Right kidney (tissue), 9 donors: ENCODE results near the gene RNF135.
"Not testable (repeated sequence)": the region's sequence is repeated elsewhere in the genome, so short reads cannot be mapped to it uniquely, and the experiment has no call there.

Experiments used
- DNase-seq: peaks from one replicate; pipeline ENCODE4 v3.0.0-alpha.2; 2016
- long read RNA-seq, 8 donors: transcript quantifications; one replicate each; lab custom pipeline, GENCODE V29; 2026

RNF135 gene
- long read RNA-seq, donor 1, transcript RNF135-202 (5 exons, 2,892 nt) = major isoform, 5 of 8 reads
- long read RNA-seq, donor 1, partial matches to known transcripts = 0 of 8 reads
- long read RNA-seq, donor 1, other reads (novel, unspliced or antisense) = 0 of 8 reads
- long read RNA-seq, donor 2, transcript RNF135-202 (5 exons, 2,892 nt) = major isoform, 6 of 18 reads
- long read RNA-seq, donor 2, partial matches to known transcripts = 11 of 18 reads
- long read RNA-seq, donor 2, other reads (novel, unspliced or antisense) = 0 of 18 reads
- long read RNA-seq, donor 3, partial matches to known transcripts = 0 of 3 reads
- long read RNA-seq, donor 3, other reads (novel, unspliced or antisense) = 0 of 3 reads
- long read RNA-seq, donor 4, transcript RNF135-202 (5 exons, 2,892 nt) = major isoform, 6 of 10 reads
- long read RNA-seq, donor 4, partial matches to known transcripts = 0 of 10 reads
- long read RNA-seq, donor 4, other reads (novel, unspliced or antisense) = 0 of 10 reads
- long read RNA-seq, donor 5, partial matches to known transcripts = 29 of 33 reads
- long read RNA-seq, donor 5, other reads (novel, unspliced or antisense) = 0 of 33 reads
- long read RNA-seq, donor 6, partial matches to known transcripts = 0 of 4 reads
- long read RNA-seq, donor 6, other reads (novel, unspliced or antisense) = 0 of 4 reads
- long read RNA-seq, donor 7 = 0 reads
- long read RNA-seq, donor 8, transcript RNF135-202 (5 exons, 2,892 nt) = major isoform, 6 of 91 reads
- long read RNA-seq, donor 8, partial matches to known transcripts = 80 of 91 reads
- long read RNA-seq, donor 8, other reads (novel, unspliced or antisense) = 0 of 91 reads

GRCh38 chr17:30970831-30971567 lies at the start of gene RNF135:
RNF135 (plus strand) TSS chr17:30971039; CDS start chr17:30971074, 35 bp downstream.
- DNase-seq = peak; percentile 99

GRCh38 chr17:30921544-30922196 lies 49.2 kb upstream of the RNF135 start, which contains the start of gene ADAP2:
ADAP2 (plus strand) TSS chr17:30921945; CDS start chr17:30922015, 70 bp downstream.
- DNase-seq = peak; percentile 41

GRCh38 chr17:30922235-30923030 lies 48.4 kb upstream of the RNF135 start:
- DNase-seq = peak; percentile 50

GRCh38 chr17:30924341-30924740 lies 46.5 kb upstream of the RNF135 start:
- no peak for DNase-seq

- DNase-seq = no peak
These were observed 44.3 kb upstream of the RNF135 start for GRCh38 chr17:30926516-30926915.

GRCh38 chr17:30927756-30928155 lies 43.1 kb upstream of the RNF135 start:
- no peak for DNase-seq

GRCh38 chr17:30928584-30928983 lies 42.3 kb upstream of the RNF135 start:
- no peak for DNase-seq

- DNase-seq = no peak
These were observed 41.7 kb upstream of the RNF135 start for GRCh38 chr17:30929081-30929633.

- DNase-seq = not testable (repeated sequence)
These were observed 41.0 kb upstream of the RNF135 start for GRCh38 chr17:30929861-30930260.

GRCh38 chr17:30930495-30930894 lies 40.3 kb upstream of the RNF135 start:
- DNase-seq = no peak

GRCh38 chr17:30931582-30931981 lies 39.3 kb upstream of the RNF135 start:
- DNase-seq = not testable (repeated sequence)

- DNase-seq = no peak
These were observed 36.9 kb upstream of the RNF135 start for GRCh38 chr17:30933966-30934365.

GRCh38 chr17:30939051-30939689 lies 31.7 kb upstream of the RNF135 start:
- no peak for DNase-seq

GRCh38 chr17:30942308-30943079 lies 28.3 kb upstream of the RNF135 start:
- DNase-seq = no peak

GRCh38 chr17:30947796-30948195 lies 23.0 kb upstream of the RNF135 start:
- no peak for DNase-seq

- DNase-seq = no peak
These were observed 20.6 kb upstream of the RNF135 start for GRCh38 chr17:30950189-30950588.

GRCh38 chr17:30950669-30951399 lies 20.0 kb upstream of the RNF135 start:
- no peak for DNase-seq

- no peak for DNase-seq
These were observed 18.0 kb upstream of the RNF135 start for GRCh38 chr17:30952638-30953393.
